Measurements from ENCODE around the gene EHD4.

The EHD4 gene

DNA sequence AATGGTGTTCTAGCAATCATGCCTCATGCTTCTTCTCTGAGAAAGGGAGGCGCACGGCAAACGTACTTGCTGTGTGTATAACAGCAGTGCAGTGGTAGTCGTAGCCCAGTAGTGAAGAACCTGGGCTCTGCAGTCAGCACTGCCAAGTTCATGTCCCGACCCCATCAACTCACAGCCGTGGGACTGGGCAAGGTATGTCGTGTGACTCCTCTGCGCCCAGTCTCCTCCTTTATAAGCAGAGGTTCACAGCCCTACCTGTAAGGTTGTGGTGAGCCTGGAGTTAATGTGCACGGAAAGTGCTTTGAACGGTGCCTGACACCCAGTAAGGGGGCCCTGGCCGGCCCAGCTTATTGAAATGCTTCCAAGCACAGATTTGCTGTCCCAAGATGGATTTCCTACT is 26.6 kb downstream of the EHD4 start:
- no peak overlapping the region for H3K4me2 ChIP-seq (ENCODE audit: low read depth, low read length, poor library complexity, severe bottlenecking)
- H3K36me3 ChIP-seq (ENCODE audit: insufficient read depth, low read length): no peaks in the 10 kb centered on the region; the same call in 1 of the 2 replicates
- no peak overlapping the region for H3K9ac ChIP-seq (ENCODE audit: low read depth, low read length, poor library complexity, severe bottlenecking)
- H3K4me3 ChIP-seq (ENCODE audit: low read length, poor library complexity, severe bottlenecking): no peak overlapping the region
- TF ChIP-seq, protein P1, sequence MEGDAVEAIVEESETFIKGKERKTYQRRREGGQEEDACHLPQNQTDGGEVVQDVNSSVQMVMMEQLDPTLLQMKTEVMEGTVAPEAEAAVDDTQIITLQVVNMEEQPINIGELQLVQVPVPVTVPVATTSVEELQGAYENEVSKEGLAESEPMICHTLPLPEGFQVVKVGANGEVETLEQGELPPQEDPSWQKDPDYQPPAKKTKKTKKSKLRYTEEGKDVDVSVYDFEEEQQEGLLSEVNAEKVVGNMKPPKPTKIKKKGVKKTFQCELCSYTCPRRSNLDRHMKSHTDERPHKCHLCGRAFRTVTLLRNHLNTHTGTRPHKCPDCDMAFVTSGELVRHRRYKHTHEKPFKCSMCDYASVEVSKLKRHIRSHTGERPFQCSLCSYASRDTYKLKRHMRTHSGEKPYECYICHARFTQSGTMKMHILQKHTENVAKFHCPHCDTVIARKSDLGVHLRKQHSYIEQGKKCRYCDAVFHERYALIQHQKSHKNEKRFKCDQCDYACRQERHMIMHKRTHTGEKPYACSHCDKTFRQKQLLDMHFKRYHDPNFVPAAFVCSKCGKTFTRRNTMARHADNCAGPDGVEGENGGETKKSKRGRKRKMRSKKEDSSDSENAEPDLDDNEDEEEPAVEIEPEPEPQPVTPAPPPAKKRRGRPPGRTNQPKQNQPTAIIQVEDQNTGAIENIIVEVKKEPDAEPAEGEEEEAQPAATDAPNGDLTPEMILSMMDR (conservative IDR thresholded peaks at IDR 0.05; ENCODE audit: low read length): no peak
- no peak for TF ChIP-seq EZH2phosphoT487 (IDR thresholded peaks at IDR 0.05; ENCODE audit: borderline replicate concordance)
- H3K27me3 ChIP-seq (ENCODE audit: insufficient read depth, low read length, poor library complexity, severe bottlenecking): no peaks in the 10 kb centered on the region
- no peaks in the 10 kb centered on the region for H3K9me2 ChIP-seq (replicated peaks; ENCODE audit: low read depth, low read length)
- H3K9me3 ChIP-seq (ENCODE audit: insufficient read depth, low read depth, low read length): no peaks in the 10 kb centered on the region
- no peaks in the 10 kb centered on the region for H3K4me1 ChIP-seq (ENCODE audit: insufficient read depth, low read length, poor library complexity, severe bottlenecking)
- no peak overlapping the region for H2AFZ ChIP-seq (ENCODE audit: low read length)
- H4K20me1 ChIP-seq (ENCODE audit: insufficient read depth, low read length, poor library complexity, severe bottlenecking): no peaks in the 10 kb centered on the region
- H3K79me2 ChIP-seq (ENCODE audit: insufficient read depth, low read length): no peaks in the 10 kb centered on the region
- H3F3A ChIP-seq (ENCODE audit: low read depth): no peaks in the 10 kb centered on the region

- Histone ChIP-seq H3K27me3 (ENCODE audit: insufficient read depth, low read length, poor library complexity, severe bottlenecking) (no peaks in the 10 kb centered on the region), H3K4me2 (ENCODE audit: low read depth, low read length, poor library complexity, severe bottlenecking) (no peak overlapping the region), H3F3A (ENCODE audit: low read depth) (no peaks in the 10 kb centered on the region), H4K20me1 (ENCODE audit: insufficient read depth, low read length, poor library complexity, severe bottlenecking) (no peaks in the 10 kb centered on the region), H3K9me2 (replicated peaks; ENCODE audit: low read depth, low read length) (no peaks in the 10 kb centered on the region), H3K79me2 (ENCODE audit: insufficient read depth, low read length) (no peaks in the 10 kb centered on the region), H3K36me3 (ENCODE audit: insufficient read depth, low read length) (no peaks in the 10 kb centered on the region; the same call in 1 of the 2 replicates), H3K4me3 (ENCODE audit: low read length, poor library complexity, severe bottlenecking) (no peak overlapping the region), H3K9me3 (ENCODE audit: insufficient read depth, low read depth, low read length) (no peaks in the 10 kb centered on the region), H2AFZ (ENCODE audit: low read length) (no peak overlapping the region), H3K4me1 (ENCODE audit: insufficient read depth, low read length, poor library complexity, severe bottlenecking) (no peaks in the 10 kb centered on the region), H3K9ac (ENCODE audit: low read depth, low read length, poor library complexity, severe bottlenecking) (no peak overlapping the region)
- TF ChIP-seq, protein P1 (conservative IDR thresholded peaks at IDR 0.05; ENCODE audit: low read length): no peak
- no peak for TF ChIP-seq EZH2phosphoT487 (IDR thresholded peaks at IDR 0.05; ENCODE audit: borderline replicate concordance)
Measured at GRCh38 chr15:41945221-41945620, 27.1 kb downstream of the EHD4 start.

DNA sequence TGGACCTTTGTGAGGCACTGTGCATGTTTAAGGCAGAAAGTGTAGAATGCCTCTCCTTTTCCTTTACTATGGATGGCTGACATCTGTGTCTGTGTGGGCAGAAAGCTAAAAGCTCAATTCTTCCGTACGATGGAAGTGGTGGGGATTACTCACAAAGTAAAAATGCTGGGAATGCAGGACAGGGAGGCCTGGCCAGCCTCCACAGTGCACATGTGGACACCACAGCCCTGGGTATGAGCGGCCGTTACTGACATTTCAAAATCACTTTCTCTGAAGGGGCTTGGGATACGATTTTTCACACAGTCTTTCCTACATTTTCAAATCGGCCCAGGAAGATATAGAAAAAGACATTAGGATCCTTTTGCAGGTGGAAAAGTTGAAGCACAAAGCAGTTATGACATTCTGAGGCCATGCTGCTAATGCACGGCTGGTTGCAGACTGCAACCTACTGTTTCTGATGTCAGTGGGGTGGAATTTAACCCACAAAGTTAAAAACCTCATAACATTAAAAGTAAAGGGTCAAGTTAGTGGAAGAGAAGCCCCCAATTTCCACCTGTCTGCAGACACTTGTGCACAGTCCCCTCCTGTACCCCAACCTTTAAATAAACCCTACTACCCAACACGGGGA is 27.9 kb downstream of the EHD4 start:
- Histone ChIP-seq H3K27me3 (ENCODE audit: insufficient read depth, low read length, poor library complexity, severe bottlenecking) (no peaks in the 10 kb centered on the region), H3K9me3 (ENCODE audit: insufficient read depth, low read depth, low read length) (no peaks in the 10 kb centered on the region), H3K4me2 (ENCODE audit: low read depth, low read length, poor library complexity, severe bottlenecking) (no peak overlapping the region), H3K9me2 (replicated peaks; ENCODE audit: low read depth, low read length) (no peaks in the 10 kb centered on the region), H3K4me3 (ENCODE audit: low read length, poor library complexity, severe bottlenecking) (no peak overlapping the region), H3K4me1 (ENCODE audit: insufficient read depth, low read length, poor library complexity, severe bottlenecking) (no peaks in the 10 kb centered on the region), H3F3A (ENCODE audit: low read depth) (no peaks in the 10 kb centered on the region), H3K36me3 (ENCODE audit: insufficient read depth, low read length) (no peaks in the 10 kb centered on the region; the same call in 1 of the 2 replicates), H4K20me1 (ENCODE audit: insufficient read depth, low read length, poor library complexity, severe bottlenecking) (no peaks in the 10 kb centered on the region), H3K9ac (ENCODE audit: low read depth, low read length, poor library complexity, severe bottlenecking) (no peak overlapping the region), H3K79me2 (ENCODE audit: insufficient read depth, low read length) (no peaks in the 10 kb centered on the region), H2AFZ (ENCODE audit: low read length) (no peak overlapping the region)
- TF ChIP-seq, protein P1 (conservative IDR thresholded peaks at IDR 0.05; ENCODE audit: low read length): no peak
- no peak for TF ChIP-seq EZH2phosphoT487 (IDR thresholded peaks at IDR 0.05; ENCODE audit: borderline replicate concordance)

Measured in Loucy (cell line).